HEK293 (cell line): ENCODE measurements around the gene KCNJ1.

ENCODE experiments used
- CTCF ChIA-PET: fragments of 350-600 bp; formaldehyde crosslinking; extraction: SDS; loops from one replicate; lab custom pipeline; 2021; ENCODE audit warnings: antibody characterized with exemption; lab: Yijun Ruan, JAX
- POLR2A ChIA-PET: fragments of 300-600 bp; formaldehyde crosslinking; extraction: SDS; loops from one replicate; lab custom pipeline; 2020; ENCODE audit warnings: antibody characterized with exemption, inconsistent platforms; lab: Yijun Ruan, JAX
- H3K27ac ChIP-seq: fragments of 200-500 bp; sonication (Bioruptor generic); 2 replicates; pipeline ENCODE4 v1.5.1; 2014; ENCODE audit warnings: low read depth, low read length, control low read depth, inconsistent platforms; ENCODE audit errors: extremely low read depth
- H3K36me3 ChIP-seq, 2 experiments: fragments of 200-500 bp in 1 of 2; sonication (Bioruptor generic) in 1 of 2; 1 replicate in 1 of 2; 2 replicates in 1 of 2; pipeline ENCODE4 v1.5.1; 2014 to 2017; ENCODE audit warnings: inconsistent platforms in 2 of 2, low read length in 2 of 2; ENCODE audit not compliant: control insufficient read depth in 2 of 2, insufficient read depth in 1 of 2
- H3K4me1 ChIP-seq: fragments of 200-500 bp; sonication (Bioruptor generic); 2 replicates; pipeline ENCODE4 v1.5.1; 2014; ENCODE audit warnings: mild to moderate bottlenecking, low read length, inconsistent platforms; ENCODE audit not compliant: control insufficient read depth, insufficient read depth
- H3K4me3 ChIP-seq: 2 replicates; pipeline ENCODE4 v1.5.1; 2011; ENCODE audit warnings: low read depth, mild to moderate bottlenecking, control low read depth, low read length, moderate library complexity
- H3K9me3 ChIP-seq: fragments of 200-500 bp; sonication (Bioruptor generic); 2 replicates; pipeline ENCODE4 v1.5.1; 2014; ENCODE audit warnings: low read depth, low read length, inconsistent platforms; ENCODE audit not compliant: control insufficient read depth, insufficient read depth
- GLIS1 ChIP-seq: fragments of 450-650 bp; formaldehyde crosslinking; IDR thresholded peaks from 2 replicates; pipeline ENCODE4 v1.5.1; 2016; ENCODE audit warnings: missing biosample characterization, missing genetic modification characterization
- GLIS2 ChIP-seq: fragments of 450-650 bp; formaldehyde crosslinking; IDR thresholded peaks from 2 replicates; pipeline ENCODE4 v1.5.1; 2016; ENCODE audit warnings: missing biosample characterization, missing genetic modification characterization
- IKZF3 ChIP-seq: fragments of 450-650 bp; IDR thresholded peaks from 2 replicates; pipeline ENCODE4 v1.5.0; 2018; ENCODE audit warnings: missing biosample characterization, mild to moderate bottlenecking, missing genetic modification characterization, moderate library complexity
- KLF7 ChIP-seq: fragments of 450-650 bp; formaldehyde crosslinking; IDR thresholded peaks from 2 replicates; pipeline ENCODE4 v1.5.1; 2016; ENCODE audit warnings: missing biosample characterization, missing genetic modification characterization, borderline replicate concordance
- PRDM6 ChIP-seq: fragments of 450-650 bp; formaldehyde crosslinking; IDR thresholded peaks from 2 replicates; pipeline ENCODE4 v1.5.1; 2017; ENCODE audit warnings: missing biosample characterization, missing genetic modification characterization
- REST ChIP-seq: fragments of 450-650 bp; formaldehyde crosslinking; IDR thresholded peaks from 2 replicates; pipeline ENCODE4 v1.5.1; 2016; ENCODE audit warnings: missing biosample characterization, missing genetic modification characterization
- TCF7L2 ChIP-seq: IDR thresholded peaks from 2 replicates; pipeline ENCODE4 v1.6.1; 2011; ENCODE audit warnings: low read depth, mild to moderate bottlenecking, inconsistent platforms, low read length, moderate library complexity, borderline replicate concordance
- ZBTB17 ChIP-seq: fragments of 450-650 bp; formaldehyde crosslinking; IDR thresholded peaks from 2 replicates; pipeline ENCODE4 v1.5.1; 2016; ENCODE audit warnings: missing biosample characterization, missing genetic modification characterization
- ZNF121 ChIP-seq: fragments of 450-650 bp; formaldehyde crosslinking; IDR thresholded peaks from 2 replicates; pipeline ENCODE4 v1.5.1; 2016; ENCODE audit warnings: missing biosample characterization, missing genetic modification characterization
- ZNF24 ChIP-seq: fragments of 450-650 bp; formaldehyde crosslinking; IDR thresholded peaks from 2 replicates; pipeline ENCODE4 v1.5.1; 2016; ENCODE audit warnings: missing biosample characterization, missing genetic modification characterization
- ZNF366 ChIP-seq: fragments of 450-650 bp; formaldehyde crosslinking; conservative IDR thresholded peaks from 2 replicates; pipeline ENCODE4 v1.5.1; 2016; ENCODE audit warnings: missing biosample characterization, missing genetic modification characterization
- ZNF433 ChIP-seq: fragments of 450-650 bp; formaldehyde crosslinking; IDR thresholded peaks from 2 replicates; pipeline ENCODE4 v1.5.1; 2016; ENCODE audit warnings: missing biosample characterization, missing genetic modification characterization, low read depth
- ZNF48 ChIP-seq: fragments of 450-650 bp; formaldehyde crosslinking; IDR thresholded peaks from 2 replicates; pipeline ENCODE4 v1.5.1; 2016; ENCODE audit warnings: missing biosample characterization, missing genetic modification characterization
- ZNF626 ChIP-seq: fragments of 450-650 bp; sonication (Bioruptor Pico); formaldehyde crosslinking; IDR thresholded peaks from 2 replicates; pipeline ENCODE4 v1.5.1; 2018; ENCODE audit warnings: missing biosample characterization, missing genetic modification characterization, inconsistent platforms
- ZNF776 ChIP-seq: fragments of 450-650 bp; formaldehyde crosslinking; IDR thresholded peaks from 2 replicates; pipeline ENCODE4 v1.5.0; 2017; ENCODE audit warnings: missing biosample characterization, missing genetic modification characterization, borderline replicate concordance

KCNJ1 gene

GRCh38 chr11:128894286-128894681, 27.2 kb upstream of the KCNJ1 start (continued):
- TF ChIP-seq ZNF626 = no peak
- no peak for TF ChIP-seq ZNF433 (tag by site-specific recombination)
- TF ChIP-seq ZNF24 (tag by site-specific recombination) = no peak
- TF ChIP-seq PRDM6 (tag by site-specific recombination) = no peak
- no peak for TF ChIP-seq IKZF3 (tag by site-specific recombination)
- TF ChIP-seq ZNF776 (tag by site-specific recombination) = no peak
- no peak for TF ChIP-seq ZNF48 (tag by site-specific recombination)

GRCh38 chr11:128893578-128894285, 26.6 kb upstream of the KCNJ1 start:
- H3K4me1 ChIP-seq = no peaks in the 10 kb centered on the region; the same call in 1 of the 2 replicates
- CTCF ChIA-PET = interaction anchor here (0.7 to 11.1 kb wide), 7 partner anchors 9 to 831 kb away, joined by 3 to 556 read pairs (median 6); no protein-coding TSS in a partner anchor
- TF ChIP-seq ZNF366 (no peak), REST (tag by site-specific recombination) (peak; percentile 28; the same call in 1 of the 2 replicates)
- no peaks in the 10 kb centered on the region for H3K9me3 ChIP-seq
- POLR2A ChIA-PET = no interaction called here
- H3K36me3 ChIP-seq = no peaks in the 10 kb centered on the region
- no peak overlapping the region for H3K4me3 ChIP-seq
- no peak overlapping the region for H3K27ac ChIP-seq

- Histone ChIP-seq H3K9me3 (no peaks in the 10 kb centered on the region), H3K36me3 (no peaks in the 10 kb centered on the region), H3K4me1 (no peaks in the 10 kb centered on the region; the same call in 1 of the 2 replicates), H3K27ac (no peak overlapping the region), H3K4me3 (no peak overlapping the region)
- ChIA-PET CTCF (interaction anchor here (0.7 to 11.1 kb wide), 8 partner anchors 9 to 830 kb away, joined by 3 to 556 read pairs (median 4); no protein-coding TSS in a partner anchor), POLR2A (no interaction called here)
- peak; percentile 69 for TF ChIP-seq ZBTB17 (tag by site-specific recombination)
- no peak for TF ChIP-seq TCF7L2
- peak; percentile 91 for TF ChIP-seq ZNF121 (tag by site-specific recombination)
Measured at GRCh38 chr11:128892866-128893565, 25.9 kb upstream of the KCNJ1 start.

- CTCF ChIA-PET = interaction anchor here (0.8 to 11.1 kb wide), 6 partner anchors 8 to 720 kb away, joined by 3 to 556 read pairs (median 4); no protein-coding TSS in a partner anchor
- POLR2A ChIA-PET = no interaction called here
- no peak overlapping the region for H3K4me3 ChIP-seq
- no peaks in the 10 kb centered on the region; the same call in 1 of the 2 replicates for H3K4me1 ChIP-seq
- H3K36me3 ChIP-seq = no peaks in the 10 kb centered on the region
- no peaks in the 10 kb centered on the region for H3K9me3 ChIP-seq
- TF ChIP-seq GLIS1 (tag by site-specific recombination) (peak; percentile 86), GLIS2 (tag by site-specific recombination) (peak; percentile 49; the same call in 1 of the 2 replicates), KLF7 (no peak)
- H3K27ac ChIP-seq = no peak overlapping the region
Measured at GRCh38 chr11:128891913-128892398, 24.9 kb upstream of the KCNJ1 start.
